Measurements from ENCODE around the gene FAM53A. TPM values are rescaled to one million over a fixed set of nuclear protein-coding genes. Genes with fewer than 3 reads are reported as not detected.

FAM53A gene
- total and polyA plus RNA-seq, 7 experiments from 2014 or later = 1.2 to 3.6 (median 2.1) TPM

DNA sequence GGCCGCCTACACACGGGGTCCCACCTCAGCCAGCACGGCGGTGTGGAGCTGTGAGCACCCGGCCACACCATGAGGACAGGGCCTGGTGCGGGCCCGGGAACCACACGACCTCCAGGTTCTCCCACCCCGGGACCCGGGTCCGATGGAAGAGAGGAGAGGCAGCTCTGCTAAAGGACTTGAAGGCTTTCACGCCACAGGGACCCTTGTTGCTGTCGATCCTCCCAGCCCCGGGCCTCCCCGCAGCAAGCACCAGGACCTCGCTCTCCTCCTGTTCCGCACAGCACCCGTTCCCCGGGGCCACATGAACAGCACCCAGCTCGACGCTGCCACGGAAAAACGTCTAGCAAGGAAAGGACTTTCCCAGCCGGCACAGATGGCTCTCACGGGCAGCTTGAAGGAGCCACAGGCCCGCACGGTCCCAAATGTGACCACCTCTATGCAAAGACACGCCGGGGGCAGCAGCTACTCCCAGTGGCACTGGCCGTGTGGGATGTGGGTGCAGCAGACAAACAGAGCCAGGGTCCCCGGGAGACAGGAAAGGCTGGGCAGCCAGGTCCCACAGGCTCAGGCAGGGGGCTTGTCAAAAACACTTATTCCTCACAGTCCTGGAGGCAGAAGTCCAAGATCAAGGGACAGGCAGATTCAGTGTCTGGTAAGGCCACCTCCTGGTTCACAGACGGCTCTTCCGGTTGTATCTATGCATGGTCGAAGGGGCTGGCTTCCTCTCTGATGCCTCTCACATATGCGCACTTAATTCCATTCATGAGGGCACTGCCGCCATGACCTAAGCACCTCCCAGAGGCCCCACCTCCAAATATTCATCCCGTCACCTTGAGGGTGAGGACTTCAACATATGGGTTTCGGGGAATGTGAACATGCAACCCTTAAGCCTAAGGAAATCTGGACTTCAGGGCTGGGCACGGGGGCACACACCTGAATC is 24.7 kb downstream of the FAM53A start:
- no peaks in the 10 kb centered on the region for H3K9me3 ChIP-seq (ENCODE audit: control insufficient read depth in 2 of 3, low read length in 3 of 3)
- no peak overlapping the region for H3K4me3 ChIP-seq (ENCODE audit: low read length)
- no peak overlapping the region for H3K4me3 Mint-ChIP-seq
- no peaks in the 10 kb centered on the region for H3K36me3 Mint-ChIP-seq
- POLR2A ChIA-PET = no interaction called here
- DNase-seq = no peak
- H3K36me3 ChIP-seq (ENCODE audit: control insufficient read depth in 2 of 3, insufficient read depth in 3 of 3, low read length in 3 of 3) = no peaks in the 10 kb centered on the region
- no peak overlapping the region for H3K27ac Mint-ChIP-seq
- H3K9me3 Mint-ChIP-seq = no peaks in the 10 kb centered on the region
- H3K27ac ChIP-seq (ENCODE audit: low read depth, low read length) = no peak overlapping the region
- no peaks in the 10 kb centered on the region for H3K4me1 Mint-ChIP-seq
- no peaks in the 10 kb centered on the region for H3K4me1 ChIP-seq (ENCODE audit: control insufficient read depth in 2 of 2, insufficient read depth in 2 of 2, low read length in 2 of 2)
- CTCF ChIA-PET = interaction anchor here (1.2 kb wide), 1 partner anchor 241 kb away, joined by 3 read pairs; no protein-coding TSS in a partner anchor
- ATAC-seq = no peak
- H3K27me3 ChIP-seq (ENCODE audit: control insufficient read depth in 2 of 2, insufficient read depth in 2 of 2, low read length in 2 of 2) = no peaks in the 10 kb centered on the region
- H3K27me3 Mint-ChIP-seq = no peaks in the 10 kb centered on the region
- intact Hi-C loops (cut with micrococcal nuclease) = no loop called here

DNA sequence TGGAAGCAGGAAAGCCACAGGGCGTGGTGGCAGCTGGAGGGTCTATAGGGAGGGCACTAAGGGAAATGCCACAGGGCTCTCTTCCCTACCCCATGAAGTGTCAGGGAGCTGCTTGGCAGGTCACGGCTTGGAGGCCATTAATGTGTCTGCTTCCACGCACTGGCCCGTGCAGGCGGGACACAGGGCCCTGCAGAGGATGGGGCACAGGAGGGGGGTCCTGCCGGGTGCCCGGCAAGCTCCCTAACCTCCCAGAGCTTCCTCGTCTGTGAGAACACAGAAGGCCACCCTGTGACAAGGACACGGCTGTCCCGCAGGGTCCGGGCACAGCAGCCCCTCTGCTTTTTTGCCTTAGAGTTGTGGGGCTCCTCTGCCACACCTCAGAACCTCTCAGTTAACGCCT is 25.5 kb downstream of the FAM53A start:
- no peaks in the 10 kb centered on the region for H3K9me3 ChIP-seq (ENCODE audit: control insufficient read depth in 2 of 3, low read length in 3 of 3)
- Mint-ChIP-seq H3K4me1 (no peaks in the 10 kb centered on the region), H3K27me3 (no peaks in the 10 kb centered on the region), H3K27ac (no peak overlapping the region), H3K36me3 (no peaks in the 10 kb centered on the region), H3K4me3 (no peak overlapping the region), H3K9me3 (no peaks in the 10 kb centered on the region)
- H3K4me3 ChIP-seq (ENCODE audit: low read length) = no peak overlapping the region
- no peak for ATAC-seq
- no peaks in the 10 kb centered on the region for H3K36me3 ChIP-seq (ENCODE audit: control insufficient read depth in 2 of 3, insufficient read depth in 3 of 3, low read length in 3 of 3)
- intact Hi-C loops (cut with micrococcal nuclease) = no loop called here
- no peak overlapping the region for H3K27ac ChIP-seq (ENCODE audit: low read depth, low read length)
- no peak for DNase-seq
- no peaks in the 10 kb centered on the region for H3K27me3 ChIP-seq (ENCODE audit: control insufficient read depth in 2 of 2, insufficient read depth in 2 of 2, low read length in 2 of 2)
- H3K4me1 ChIP-seq (ENCODE audit: control insufficient read depth in 2 of 2, insufficient read depth in 2 of 2, low read length in 2 of 2) = no peaks in the 10 kb centered on the region
- ChIA-PET CTCF (no interaction called here), POLR2A (no interaction called here)

DNA sequence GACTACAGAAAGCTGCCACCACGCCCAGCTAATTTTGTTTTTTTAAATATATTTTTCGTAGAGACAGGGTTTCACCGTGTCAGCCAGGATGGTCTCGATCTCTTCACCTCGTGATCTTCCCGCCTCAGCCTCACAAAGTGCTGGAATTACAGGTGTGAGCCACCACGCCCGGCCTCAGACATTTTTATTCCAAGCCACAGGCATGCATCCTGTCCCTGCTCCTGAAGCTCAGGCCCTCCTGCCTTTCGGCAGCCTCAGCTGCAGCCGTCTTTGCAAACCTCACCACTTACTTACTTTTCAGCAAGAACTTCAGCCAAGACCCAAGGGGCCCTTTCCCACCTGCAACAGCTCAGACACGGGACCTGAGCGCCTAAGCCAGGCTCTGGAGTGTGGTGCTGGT is 26.0 kb downstream of the FAM53A start:
- Histone ChIP-seq H3K4me3 (ENCODE audit: low read length) (no peak overlapping the region), H3K27ac (ENCODE audit: low read depth, low read length) (no peak overlapping the region), H3K9me3 (ENCODE audit: control insufficient read depth in 2 of 3, low read length in 3 of 3) (no peaks in the 10 kb centered on the region), H3K27me3 (ENCODE audit: control insufficient read depth in 2 of 2, insufficient read depth in 2 of 2, low read length in 2 of 2) (no peaks in the 10 kb centered on the region), H3K36me3 (ENCODE audit: control insufficient read depth in 2 of 3, insufficient read depth in 3 of 3, low read length in 3 of 3) (no peaks in the 10 kb centered on the region), H3K4me1 (ENCODE audit: control insufficient read depth in 2 of 2, insufficient read depth in 2 of 2, low read length in 2 of 2) (no peaks in the 10 kb centered on the region)
- Mint-ChIP-seq H3K9me3 (no peaks in the 10 kb centered on the region), H3K36me3 (no peaks in the 10 kb centered on the region), H3K27me3 (no peaks in the 10 kb centered on the region), H3K4me3 (no peak overlapping the region), H3K4me1 (no peaks in the 10 kb centered on the region), H3K27ac (no peak overlapping the region)
- CTCF ChIA-PET = no interaction called here
- DNase-seq (no peak), ATAC-seq (no peak)
- POLR2A ChIA-PET = interaction anchor here (0.6 kb wide), 1 partner anchor 39 kb away, joined by 3 read pairs; no protein-coding TSS in a partner anchor
- intact Hi-C loops (cut with micrococcal nuclease) = no loop called here

DNA sequence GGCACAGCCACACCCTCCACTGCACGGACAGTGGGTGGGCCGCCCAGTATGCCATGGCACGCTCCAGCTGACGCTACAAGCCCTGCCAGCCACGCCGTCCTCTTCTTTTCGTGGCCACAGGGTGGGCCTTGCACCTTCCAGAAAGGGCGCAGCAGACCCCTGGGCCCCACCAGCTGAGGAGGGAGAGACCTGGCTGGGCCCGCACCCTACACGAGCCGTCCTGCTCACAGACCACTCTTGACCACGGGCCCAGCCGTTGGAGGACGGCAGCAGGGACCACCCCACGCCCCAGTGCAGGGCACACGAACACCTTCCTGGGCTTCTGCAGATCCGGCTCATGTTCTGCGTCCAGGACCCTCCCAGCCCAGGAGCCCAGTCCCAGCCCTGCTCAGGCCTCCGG is 27.1 kb downstream of the FAM53A start:
- Histone ChIP-seq H3K27ac (ENCODE audit: low read depth, low read length) (no peak overlapping the region), H3K36me3 (ENCODE audit: control insufficient read depth in 2 of 3, insufficient read depth in 3 of 3, low read length in 3 of 3) (no peaks in the 10 kb centered on the region), H3K4me3 (ENCODE audit: low read length) (no peak overlapping the region), H3K27me3 (ENCODE audit: control insufficient read depth in 2 of 2, insufficient read depth in 2 of 2, low read length in 2 of 2) (no peaks in the 10 kb centered on the region), H3K9me3 (ENCODE audit: control insufficient read depth in 2 of 3, low read length in 3 of 3) (no peaks in the 10 kb centered on the region), H3K4me1 (ENCODE audit: control insufficient read depth in 2 of 2, insufficient read depth in 2 of 2, low read length in 2 of 2) (no peaks in the 10 kb centered on the region)
- POLR2A ChIA-PET = no interaction called here
- Mint-ChIP-seq H3K9me3 (no peaks in the 10 kb centered on the region), H3K27ac (no peak overlapping the region), H3K27me3 (no peaks in the 10 kb centered on the region), H3K36me3 (no peaks in the 10 kb centered on the region), H3K4me1 (no peaks in the 10 kb centered on the region), H3K4me3 (no peak overlapping the region)
- ATAC-seq = no peak
- CTCF ChIA-PET = no interaction called here
- no peak for DNase-seq
- intact Hi-C loops (cut with micrococcal nuclease) = no loop called here

DNA sequence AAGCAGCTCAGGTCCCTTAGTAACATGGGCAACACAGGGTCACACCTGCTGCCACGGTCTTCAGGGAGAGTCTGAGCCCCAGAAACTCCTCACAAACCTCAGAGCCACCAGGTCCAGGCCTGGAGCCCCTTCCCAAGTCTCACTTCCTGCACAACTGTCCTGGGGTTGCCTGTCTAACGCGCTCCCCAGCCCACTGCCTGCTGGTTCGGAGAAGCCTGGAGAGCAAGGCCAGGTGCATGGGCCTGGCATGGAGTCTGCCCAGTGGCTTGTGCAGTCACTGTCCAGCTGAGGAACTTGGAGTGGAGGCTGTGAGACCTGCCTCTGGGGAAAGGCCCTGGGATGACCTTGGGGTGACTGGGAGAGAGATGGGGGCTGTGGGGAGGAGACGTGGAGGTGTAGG is 28.0 kb downstream of the FAM53A start:
- no peaks in the 10 kb centered on the region for H3K36me3 Mint-ChIP-seq
- intact Hi-C loops (cut with micrococcal nuclease) = no loop called here
- H3K4me1 Mint-ChIP-seq = no peaks in the 10 kb centered on the region
- no peak overlapping the region for H3K27ac Mint-ChIP-seq
- ChIA-PET CTCF (no interaction called here), POLR2A (no interaction called here)
- Histone ChIP-seq H3K4me1 (ENCODE audit: control insufficient read depth in 2 of 2, insufficient read depth in 2 of 2, low read length in 2 of 2) (no peaks in the 10 kb centered on the region), H3K4me3 (ENCODE audit: low read length) (no peak overlapping the region), H3K9me3 (ENCODE audit: control insufficient read depth in 2 of 3, low read length in 3 of 3) (no peaks in the 10 kb centered on the region), H3K36me3 (ENCODE audit: control insufficient read depth in 2 of 3, insufficient read depth in 3 of 3, low read length in 3 of 3) (no peaks in the 10 kb centered on the region), H3K27ac (ENCODE audit: low read depth, low read length) (no peak overlapping the region), H3K27me3 (ENCODE audit: control insufficient read depth in 2 of 2, insufficient read depth in 2 of 2, low read length in 2 of 2) (no peaks in the 10 kb centered on the region)
- DNase-seq (no peak), ATAC-seq (no peak)
- no peaks in the 10 kb centered on the region for H3K9me3 Mint-ChIP-seq
- no peak overlapping the region for H3K4me3 Mint-ChIP-seq
- H3K27me3 Mint-ChIP-seq = no peaks in the 10 kb centered on the region

DNA sequence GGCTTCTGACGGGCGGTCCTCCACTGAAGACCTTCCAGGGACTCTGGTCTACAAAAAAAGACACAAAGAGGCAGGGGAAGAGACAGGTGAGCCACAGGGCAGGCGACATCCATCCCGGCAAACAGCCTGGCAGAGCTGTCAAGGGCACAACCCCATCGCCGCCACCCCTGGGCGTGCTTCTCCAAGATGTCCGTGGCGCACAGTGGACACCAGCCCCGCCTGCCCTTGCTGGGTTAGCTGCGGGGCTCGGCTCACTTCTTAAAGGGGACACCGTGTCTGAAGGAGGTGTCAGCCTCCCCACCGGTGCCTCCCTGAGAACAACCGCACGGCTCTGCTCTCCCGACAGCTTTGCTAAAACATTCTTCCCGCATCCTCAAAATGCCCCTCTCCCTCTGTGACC is 28.4 kb downstream of the FAM53A start:
- Histone ChIP-seq H3K9me3 (ENCODE audit: control insufficient read depth in 2 of 3, low read length in 3 of 3) (no peaks in the 10 kb centered on the region), H3K36me3 (ENCODE audit: control insufficient read depth in 2 of 3, insufficient read depth in 3 of 3, low read length in 3 of 3) (no peaks in the 10 kb centered on the region), H3K27ac (ENCODE audit: low read depth, low read length) (no peak overlapping the region), H3K4me1 (ENCODE audit: control insufficient read depth in 2 of 2, insufficient read depth in 2 of 2, low read length in 2 of 2) (no peaks in the 10 kb centered on the region), H3K27me3 (ENCODE audit: control insufficient read depth in 2 of 2, insufficient read depth in 2 of 2, low read length in 2 of 2) (no peaks in the 10 kb centered on the region), H3K4me3 (ENCODE audit: low read length) (no peak overlapping the region)
- Mint-ChIP-seq H3K4me3 (no peak overlapping the region), H3K9me3 (no peaks in the 10 kb centered on the region), H3K36me3 (no peaks in the 10 kb centered on the region), H3K27ac (no peak overlapping the region), H3K27me3 (no peaks in the 10 kb centered on the region), H3K4me1 (no peaks in the 10 kb centered on the region)
- POLR2A ChIA-PET = no interaction called here
- ATAC-seq (no peak), DNase-seq (no peak)
- CTCF ChIA-PET = no interaction called here
- intact Hi-C loops (cut with micrococcal nuclease) = no loop called here

DNA sequence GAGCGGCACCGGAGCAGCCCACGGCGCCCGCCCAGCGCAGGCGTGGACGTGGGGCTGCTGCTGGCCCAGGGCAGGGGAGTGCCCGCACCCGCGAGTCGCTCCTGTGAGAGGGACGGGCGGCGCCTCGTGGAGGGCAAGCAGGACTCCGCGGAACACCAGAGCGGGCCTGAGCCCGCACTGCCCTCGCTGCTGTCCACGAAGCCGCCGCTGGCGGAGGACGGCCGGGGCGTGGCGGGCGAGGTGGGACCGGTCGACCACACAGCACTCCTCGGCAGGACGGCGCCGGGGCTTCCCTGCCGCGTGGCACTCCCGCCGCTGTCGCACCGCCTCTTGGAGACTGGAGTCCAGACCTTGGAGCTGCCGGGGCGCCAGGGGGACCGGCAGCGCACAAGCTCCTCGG is 29.0 kb downstream of the FAM53A start:
- H3K27ac Mint-ChIP-seq = no peak overlapping the region
- CTCF ChIA-PET = no interaction called here

More for the DNA sequence above, 29.0 kb downstream of the FAM53A start:
- Histone ChIP-seq H3K4me3 (ENCODE audit: low read length) (no peak overlapping the region), H3K27me3 (ENCODE audit: control insufficient read depth in 2 of 2, insufficient read depth in 2 of 2, low read length in 2 of 2) (no peaks in the 10 kb centered on the region), H3K4me1 (ENCODE audit: control insufficient read depth in 2 of 2, insufficient read depth in 2 of 2, low read length in 2 of 2) (no peaks in the 10 kb centered on the region), H3K27ac (ENCODE audit: low read depth, low read length) (no peak overlapping the region), H3K36me3 (ENCODE audit: control insufficient read depth in 2 of 3, insufficient read depth in 3 of 3, low read length in 3 of 3) (no peaks in the 10 kb centered on the region), H3K9me3 (ENCODE audit: control insufficient read depth in 2 of 3, low read length in 3 of 3) (no peaks in the 10 kb centered on the region)
- intact Hi-C loops (cut with micrococcal nuclease) = no loop called here
- POLR2A ChIA-PET = no interaction called here
- Mint-ChIP-seq H3K36me3 (peaks cover 0 to 3% (median 0%) of the 10 kb centered on the region in 5 donors), H3K27me3 (no peaks in the 10 kb centered on the region), H3K9me3 (no peaks in the 10 kb centered on the region), H3K4me3 (no peak overlapping the region), H3K4me1 (peaks cover 0 to 1% (median 0%) of the 10 kb centered on the region in 7 donors)
- no peak for DNase-seq
- no peak for ATAC-seq

Measured in naive thymus-derived CD4-positive, alpha-beta T cell (primary cell).